ENCODE data around the gene MYO3B. TPM values are rescaled to one million over a fixed set of nuclear protein-coding genes. Genes with fewer than 3 reads are reported as not detected.

MYO3B gene
- total RNA-seq, 1 experiment from 2014 or later = 0.50 TPM

DNA sequence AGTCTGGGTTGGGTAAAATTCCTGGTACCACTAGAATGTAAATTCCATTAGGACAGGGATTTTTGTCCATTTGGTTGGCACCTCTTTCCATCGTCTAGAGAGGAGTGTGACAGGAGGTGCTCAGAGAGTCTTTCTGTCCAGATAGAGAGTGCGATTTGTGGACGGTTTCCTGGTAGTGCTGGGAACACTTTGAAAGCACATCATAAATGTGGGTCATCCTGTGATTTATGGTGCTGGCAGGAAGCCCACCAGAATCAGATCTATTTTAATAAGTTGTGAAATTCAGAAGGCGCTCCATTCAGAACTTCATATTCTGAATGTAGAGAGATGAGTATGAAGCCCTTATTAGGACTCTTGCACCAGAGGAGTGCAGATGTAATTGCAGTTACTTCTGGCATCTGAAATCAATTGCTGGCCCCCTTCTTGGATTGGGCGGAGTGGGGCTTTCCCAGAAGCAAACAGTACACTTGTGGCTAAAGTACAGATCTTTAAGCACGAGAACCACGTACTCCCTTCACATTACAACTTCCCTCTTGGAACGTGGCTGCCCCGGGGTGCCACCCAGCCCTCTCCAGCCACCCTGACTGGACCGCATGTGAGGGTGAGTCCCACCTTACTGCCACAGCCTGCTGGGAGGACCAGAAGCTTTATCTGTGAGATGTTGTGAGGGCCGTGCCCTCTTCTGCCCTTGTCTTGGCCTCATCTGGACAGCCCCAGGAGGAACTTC is 243.2 kb downstream of the MYO3B start:
- no peaks in the 10 kb centered on the region for H3K4me1 Mint-ChIP-seq
- ChIA-PET POLR2A (no interaction called here), CTCF (interaction anchor here (0.8 to 3.5 kb wide), 3 partner anchors 10 to 12 kb away, joined by 3 to 27 read pairs (median 4); no protein-coding TSS in a partner anchor)
- no peak overlapping the region for H3K4me3 Mint-ChIP-seq
- TF ChIP-seq NR2C2 (CRISPR knock-in tag; IDR thresholded peaks at IDR 0.05) (no peak), ZNF423 (CRISPR knock-in tag; IDR thresholded peaks at IDR 0.05) (no peak), ZNF396 (CRISPR knock-in tag; IDR thresholded peaks at IDR 0.05; ENCODE audit: borderline replicate concordance) (no peak), CREB1 (CRISPR knock-in tag; IDR thresholded peaks at IDR 0.05) (no peak), HMGA2 (CRISPR knock-in tag; IDR thresholded peaks at IDR 0.05) (no peak), JUN (CRISPR knock-in tag; IDR thresholded peaks at IDR 0.05) (no peak), GABPB1 (CRISPR knock-in tag; IDR thresholded peaks at IDR 0.05) (no peak), USF1 (CRISPR knock-in tag; IDR thresholded peaks at IDR 0.05) (no peak)
- TF ChIP-seq, protein P1, sequence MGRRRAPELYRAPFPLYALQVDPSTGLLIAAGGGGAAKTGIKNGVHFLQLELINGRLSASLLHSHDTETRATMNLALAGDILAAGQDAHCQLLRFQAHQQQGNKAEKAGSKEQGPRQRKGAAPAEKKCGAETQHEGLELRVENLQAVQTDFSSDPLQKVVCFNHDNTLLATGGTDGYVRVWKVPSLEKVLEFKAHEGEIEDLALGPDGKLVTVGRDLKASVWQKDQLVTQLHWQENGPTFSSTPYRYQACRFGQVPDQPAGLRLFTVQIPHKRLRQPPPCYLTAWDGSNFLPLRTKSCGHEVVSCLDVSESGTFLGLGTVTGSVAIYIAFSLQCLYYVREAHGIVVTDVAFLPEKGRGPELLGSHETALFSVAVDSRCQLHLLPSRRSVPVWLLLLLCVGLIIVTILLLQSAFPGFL (CRISPR knock-in tag; IDR thresholded peaks at IDR 0.05; ENCODE audit: borderline replicate concordance) = no peak
- TF ChIP-seq, protein P2, sequence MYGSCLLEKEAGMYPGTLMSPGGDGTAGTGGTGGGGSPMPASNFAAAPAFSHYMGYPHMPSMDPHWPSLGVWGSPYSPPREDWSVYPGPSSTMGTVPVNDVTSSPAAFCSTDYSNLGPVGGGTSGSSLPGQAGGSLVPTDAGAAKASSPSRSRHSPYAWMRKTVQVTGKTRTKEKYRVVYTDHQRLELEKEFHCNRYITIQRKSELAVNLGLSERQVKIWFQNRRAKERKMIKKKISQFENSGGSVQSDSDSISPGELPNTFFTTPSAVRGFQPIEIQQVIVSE (CRISPR knock-in tag; IDR thresholded peaks at IDR 0.05; ENCODE audit: borderline replicate concordance) = no peak
- H3K9me3 Mint-ChIP-seq = no peaks in the 10 kb centered on the region
- no peak for ATAC-seq
- no peak overlapping the region for H3K27ac Mint-ChIP-seq
- H3K36me3 Mint-ChIP-seq = no peaks in the 10 kb centered on the region
- no peak for DNase-seq (ENCODE audit: low spot score)
- peaks cover 8% of the 10 kb centered on the region for H3K27me3 Mint-ChIP-seq (ENCODE audit: low read depth)

DNA sequence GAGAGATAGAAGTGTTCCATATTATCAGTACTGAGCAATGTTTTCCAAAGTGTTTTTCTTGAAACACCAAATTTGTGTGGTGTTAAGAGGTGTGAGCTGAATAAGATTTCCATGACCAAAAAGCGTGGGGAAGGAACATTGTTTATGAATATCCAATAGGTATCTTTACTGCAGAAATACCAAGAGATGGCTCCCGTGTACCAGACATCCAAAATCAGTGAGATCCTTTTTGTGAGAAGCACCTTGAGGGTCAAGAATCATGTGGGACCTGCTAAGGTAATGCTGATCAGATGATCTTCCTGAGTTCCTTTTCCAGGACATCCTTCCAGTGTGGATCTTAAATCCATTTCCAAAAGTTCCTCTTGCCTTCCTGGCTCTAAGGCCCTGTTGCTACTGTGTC is 246.0 kb downstream of the MYO3B start:
- no peak for TF ChIP-seq ZNF423 (CRISPR knock-in tag; IDR thresholded peaks at IDR 0.05)
- no peak for TF ChIP-seq NFATC4 (CRISPR knock-in tag; IDR thresholded peaks at IDR 0.05)
- TF ChIP-seq EMX1 (CRISPR knock-in tag; IDR thresholded peaks at IDR 0.05) = no peak
- TF ChIP-seq MYBL2 (CRISPR knock-in tag; IDR thresholded peaks at IDR 0.05) = no peak
- peaks cover 4% of the 10 kb centered on the region for H3K27me3 Mint-ChIP-seq (ENCODE audit: low read depth)

GRCh38 chr2:170425281-170425751 is 247.4 kb downstream of the MYO3B start:
- Mint-ChIP-seq H3K27ac (no peak overlapping the region), H3K36me3 (no peaks in the 10 kb centered on the region), H3K27me3 (ENCODE audit: low read depth) (peaks cover 4% of the 10 kb centered on the region), H3K4me1 (no peaks in the 10 kb centered on the region), H3K4me3 (no peak overlapping the region), H3K9me3 (no peaks in the 10 kb centered on the region)
- ATAC-seq = no peak
- ChIA-PET POLR2A (interaction anchor here (0.5 kb wide), 1 partner anchor 39 kb away, joined by 6 read pairs; no protein-coding TSS in a partner anchor), CTCF (no interaction called here)
- DNase-seq (ENCODE audit: low spot score) = no peak
- TF ChIP-seq, protein P3, sequence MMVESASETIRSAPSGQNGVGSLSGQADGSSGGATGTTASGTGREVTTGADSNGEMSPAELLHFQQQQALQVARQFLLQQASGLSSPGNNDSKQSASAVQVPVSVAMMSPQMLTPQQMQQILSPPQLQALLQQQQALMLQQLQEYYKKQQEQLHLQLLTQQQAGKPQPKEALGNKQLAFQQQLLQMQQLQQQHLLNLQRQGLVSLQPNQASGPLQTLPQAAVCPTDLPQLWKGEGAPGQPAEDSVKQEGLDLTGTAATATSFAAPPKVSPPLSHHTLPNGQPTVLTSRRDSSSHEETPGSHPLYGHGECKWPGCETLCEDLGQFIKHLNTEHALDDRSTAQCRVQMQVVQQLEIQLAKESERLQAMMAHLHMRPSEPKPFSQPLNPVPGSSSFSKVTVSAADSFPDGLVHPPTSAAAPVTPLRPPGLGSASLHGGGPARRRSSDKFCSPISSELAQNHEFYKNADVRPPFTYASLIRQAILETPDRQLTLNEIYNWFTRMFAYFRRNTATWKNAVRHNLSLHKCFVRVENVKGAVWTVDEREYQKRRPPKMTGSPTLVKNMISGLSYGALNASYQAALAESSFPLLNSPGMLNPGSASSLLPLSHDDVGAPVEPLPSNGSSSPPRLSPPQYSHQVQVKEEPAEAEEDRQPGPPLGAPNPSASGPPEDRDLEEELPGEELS (CRISPR knock-in tag; IDR thresholded peaks at IDR 0.05) = no peak
- TF ChIP-seq CREM (CRISPR knock-in tag; IDR thresholded peaks at IDR 0.05) (no peak), EMX1 (CRISPR knock-in tag; IDR thresholded peaks at IDR 0.05) (no peak), SMAD3 (CRISPR knock-in tag; IDR thresholded peaks at IDR 0.05; ENCODE audit: borderline replicate concordance) (no peak), ZNF121 (CRISPR knock-in tag; IDR thresholded peaks at IDR 0.05) (no peak), ZNF425 (CRISPR knock-in tag; conservative IDR thresholded peaks at IDR 0.05) (no peak)
- TF ChIP-seq, protein P4, sequence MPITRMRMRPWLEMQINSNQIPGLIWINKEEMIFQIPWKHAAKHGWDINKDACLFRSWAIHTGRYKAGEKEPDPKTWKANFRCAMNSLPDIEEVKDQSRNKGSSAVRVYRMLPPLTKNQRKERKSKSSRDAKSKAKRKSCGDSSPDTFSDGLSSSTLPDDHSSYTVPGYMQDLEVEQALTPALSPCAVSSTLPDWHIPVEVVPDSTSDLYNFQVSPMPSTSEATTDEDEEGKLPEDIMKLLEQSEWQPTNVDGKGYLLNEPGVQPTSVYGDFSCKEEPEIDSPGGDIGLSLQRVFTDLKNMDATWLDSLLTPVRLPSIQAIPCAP (CRISPR knock-in tag; IDR thresholded peaks at IDR 0.05) = no peak
- TF ChIP-seq, protein P5, sequence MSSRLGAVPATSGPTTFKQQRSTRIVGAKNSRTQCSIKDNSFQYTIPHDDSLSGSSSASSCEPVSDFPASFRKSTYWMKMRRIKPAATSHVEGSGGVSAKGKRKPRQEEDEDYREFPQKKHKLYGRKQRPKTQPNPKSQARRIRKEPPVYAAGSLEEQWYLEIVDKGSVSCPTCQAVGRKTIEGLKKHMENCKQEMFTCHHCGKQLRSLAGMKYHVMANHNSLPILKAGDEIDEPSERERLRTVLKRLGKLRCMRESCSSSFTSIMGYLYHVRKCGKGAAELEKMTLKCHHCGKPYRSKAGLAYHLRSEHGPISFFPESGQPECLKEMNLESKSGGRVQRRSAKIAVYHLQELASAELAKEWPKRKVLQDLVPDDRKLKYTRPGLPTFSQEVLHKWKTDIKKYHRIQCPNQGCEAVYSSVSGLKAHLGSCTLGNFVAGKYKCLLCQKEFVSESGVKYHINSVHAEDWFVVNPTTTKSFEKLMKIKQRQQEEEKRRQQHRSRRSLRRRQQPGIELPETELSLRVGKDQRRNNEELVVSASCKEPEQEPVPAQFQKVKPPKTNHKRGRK (CRISPR knock-in tag; IDR thresholded peaks at IDR 0.05; ENCODE audit: borderline replicate concordance) = no peak
- TF ChIP-seq, protein P6, sequence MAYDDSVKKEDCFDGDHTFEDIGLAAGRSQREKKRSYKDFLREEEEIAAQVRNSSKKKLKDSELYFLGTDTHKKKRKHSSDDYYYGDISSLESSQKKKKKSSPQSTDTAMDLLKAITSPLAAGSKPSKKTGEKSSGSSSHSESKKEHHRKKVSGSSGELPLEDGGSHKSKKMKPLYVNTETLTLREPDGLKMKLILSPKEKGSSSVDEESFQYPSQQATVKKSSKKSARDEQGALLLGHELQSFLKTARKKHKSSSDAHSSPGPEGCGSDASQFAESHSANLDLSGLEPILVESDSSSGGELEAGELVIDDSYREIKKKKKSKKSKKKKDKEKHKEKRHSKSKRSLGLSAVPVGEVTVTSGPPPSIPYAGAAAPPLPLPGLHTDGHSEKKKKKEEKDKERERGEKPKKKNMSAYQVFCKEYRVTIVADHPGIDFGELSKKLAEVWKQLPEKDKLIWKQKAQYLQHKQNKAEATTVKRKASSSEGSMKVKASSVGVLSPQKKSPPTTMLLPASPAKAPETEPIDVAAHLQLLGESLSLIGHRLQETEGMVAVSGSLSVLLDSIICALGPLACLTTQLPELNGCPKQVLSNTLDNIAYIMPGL (CRISPR knock-in tag; IDR thresholded peaks at IDR 0.05) = no peak

More for the DNA sequence above, 246.0 kb downstream of the MYO3B start:
- H3K36me3 Mint-ChIP-seq = no peaks in the 10 kb centered on the region
- no peak overlapping the region for H3K4me3 Mint-ChIP-seq
- H3K27ac Mint-ChIP-seq = no peak overlapping the region
- no peaks in the 10 kb centered on the region for H3K9me3 Mint-ChIP-seq
- ChIA-PET CTCF (no interaction called here), POLR2A (no interaction called here)
- ATAC-seq (no peak), DNase-seq (ENCODE audit: low spot score) (no peak)
- no peaks in the 10 kb centered on the region for H3K4me1 Mint-ChIP-seq

Data from WTC11 (cell line).